Spleen (tissue), 11 donors: ENCODE results near the gene APCDD1L. TPM values are rescaled to one million over a fixed set of nuclear protein-coding genes. Genes with fewer than 3 reads are reported as not detected.

Experiments used
- DNase-seq: peaks from one replicate; pipeline ENCODE4 v3.0.0-alpha.2; 2020
- H3K27ac ChIP-seq, 8 donors: fragments of 200-600 bp; sonication (generic) in 7 of 8; 1 replicate in 4 of 8; 2 replicates in 4 of 8; pipeline versions ENCODE4 v1.5.0 to v1.8.0; 2016 to 2021; ENCODE audit warnings: inconsistent platforms in 4 of 8, mild to moderate bottlenecking in 4 of 8, moderate library complexity in 1 of 8
- H3K27me3 ChIP-seq, 7 donors: fragments of 200-600 bp; sonication (generic) in 6 of 7; replicated peaks in 1 of 7; 1 replicate in 4 of 7; 2 replicates in 3 of 7; pipeline versions ENCODE4 v1.5.0 to v1.8.0; 2016 to 2021; ENCODE audit warnings: inconsistent platforms in 3 of 7, mild to moderate bottlenecking in 1 of 7
- H3K36me3 ChIP-seq, 6 donors: fragments of 200-600 bp; sonication (generic) in 5 of 6; 1 replicate in 4 of 6; 2 replicates in 2 of 6; pipeline versions ENCODE4 v1.5.0 to v1.8.0; 2016 to 2021; ENCODE audit warnings: inconsistent platforms in 2 of 6
- H3K4me1 ChIP-seq, 6 donors: fragments of 200-600 bp; sonication (generic) in 5 of 6; 1 replicate in 3 of 6; 2 replicates in 3 of 6; pipeline versions ENCODE4 v1.5.0 to v1.8.0; 2016 to 2021; ENCODE audit warnings: inconsistent platforms in 3 of 6
- H3K4me3 ChIP-seq, 8 donors: fragments of 200-600 bp; sonication (generic) in 7 of 8; 1 replicate in 4 of 8; 2 replicates in 4 of 8; pipeline versions ENCODE4 v1.5.0 to v1.8.0; 2016 to 2021; ENCODE audit warnings: inconsistent platforms in 4 of 8, mild to moderate bottlenecking in 4 of 8, moderate library complexity in 2 of 8
- H3K9me3 ChIP-seq, 8 donors: fragments of 200-600 bp; sonication (generic) in 7 of 8; 1 replicate in 4 of 8; 2 replicates in 4 of 8; pipeline versions ENCODE4 v1.5.0 to v1.8.0; 2016 to 2021; ENCODE audit warnings: inconsistent platforms in 4 of 8
- CTCF ChIP-seq, 11 experiments: fragments of 200-600 bp in 7 of 11; fragments of 450-650 bp in 4 of 11; sonication (generic) in 4 of 11; IDR thresholded peaks in 8 of 11; conservative IDR thresholded peaks in 3 of 11; 1 replicate in 7 of 11; 2 replicates in 4 of 11; pipeline versions ENCODE4 v1.4.0 to v1.8.0; 2016 to 2021; ENCODE audit warnings: antibody characterized with exemption in 11 of 11, inconsistent platforms in 4 of 11, mild to moderate bottlenecking in 1 of 11
- POLR2A ChIP-seq, 3 donors: fragments of 450-650 bp; IDR thresholded peaks; one replicate each; pipeline ENCODE4 v1.5.1; 2017; ENCODE audit warnings: antibody characterized with exemption in 3 of 3, mild to moderate bottlenecking in 1 of 3
- POLR2AphosphoS5 ChIP-seq, 3 donors: sonication (generic); formaldehyde crosslinking; IDR thresholded peaks; one replicate each; pipeline ENCODE4 v1.5.1; 2017; ENCODE audit warnings: antibody characterized with exemption in 3 of 3
- WGBS, 5 donors: extraction: QIAGEN DNeasy Blood & Tissue Kit in 3 of 5; methylation state at CpG; one replicate each; pipeline versions ENCODE4 v1.1.5 to v1.1.7; 2013 to 2018; 5-methylcytosine and 5-hydroxymethylcytosine counted together
- intact Hi-C: fragments of 100-400 bp; cut with DNase I; formaldehyde crosslinking; loops from one replicate; pipeline ENCODE4 v1.15.0; 2023; ENCODE audit warnings: low total_unique reads
- polyA plus RNA-seq, 3 donors: library from polyadenylated mRNA; stranded (reverse); fragments of 200-250 nt; gene quantifications; one replicate each; pipeline ENCODE4 v1.2.1, GENCODE V29; 2013
- total RNA-seq, 7 donors: library from RNA; depleted of rRNA in 3 of 7; stranded (reverse); fragments of >200 nt in 3 of 7; fragmentation: NEBNext Ultra II Directional in 4 of 7; extraction: Animal tissue kit (Norgen Biotek cat#: 25700) in 4 of 7; gene quantifications; one replicate each; pipeline versions ENCODE4 v1.1.0 to v1.2.1, GENCODE V29; 2016 to 2021
- donor health status: healthy with polysubstance abuse.
- donor health status: DM: no; HTN: no; CAD: no; lungs with moderate emphysema.
- donor health status: DM: no; HTN: no; CAD: no.
- donor health status: Bipolar disorder and iron deficiency.
- donor health status: healthy.
- donor health status: DM: no; HTN: no; CAD: no.
- donor health status: DM: yes; HTN: yes; CAD: no.

APCDD1L gene
- total and polyA plus RNA-seq, 10 donors: 0.03 to 0.50 TPM; not detected in 8

GRCh38 chr20:58518387-58518786, 3.2 kb upstream of the APCDD1L start:
- DNase-seq: no peak
- H3K9me3 ChIP-seq: no peaks in the 10 kb centered on the region
- H3K4me3 ChIP-seq: no peak overlapping the region
- no peaks in the 10 kb centered on the region for H3K36me3 ChIP-seq
- WGBS, 5 donors: 53 to 58% (median 55%) methylated on average over 11 of the region's 11 CpGs
- intact Hi-C loops: no loop called here
- no peak overlapping the region for H3K27ac ChIP-seq
- TF ChIP-seq POLR2A (IDR thresholded peaks at IDR 0.05) (no peak), POLR2AphosphoS5 (IDR thresholded peaks at IDR 0.05) (no peak), CTCF (IDR thresholded peaks at IDR 0.05 in 8 of 11, conservative IDR thresholded peaks at IDR 0.05 in 3 of 11) (no peak)
- H3K27me3 ChIP-seq: peaks cover 0 to 37% (median 25%) of the 10 kb centered on the region in 7 donors
- H3K4me1 ChIP-seq: peaks cover 0 to 9% (median 0%) of the 10 kb centered on the region in 6 donors

- no peak for TF ChIP-seq POLR2AphosphoS5 (IDR thresholded peaks at IDR 0.05)
- TF ChIP-seq CTCF (IDR thresholded peaks at IDR 0.05 in 8 of 11, conservative IDR thresholded peaks at IDR 0.05 in 3 of 11): no peak
- H3K4me3 ChIP-seq: no peak overlapping the region
- H3K4me1 ChIP-seq: peaks cover 0 to 9% (median 0%) of the 10 kb centered on the region in 6 donors
- H3K27ac ChIP-seq: no peak overlapping the region
- no peaks in the 10 kb centered on the region for H3K9me3 ChIP-seq
- intact Hi-C loops: no loop called here
- H3K27me3 ChIP-seq: peaks cover 0 to 55% (median 27%) of the 10 kb centered on the region in 7 donors
- no peaks in the 10 kb centered on the region for H3K36me3 ChIP-seq
- no peak for DNase-seq
- 3 to 7% (median 7%) methylated on average over 14 to 74 of the region's 74 CpGs for WGBS, 5 donors
These were observed 622 bp downstream of the APCDD1L start for GRCh38 chr20:58514321-58515232.

- DNase-seq: no peak
- TF ChIP-seq POLR2AphosphoS5 (IDR thresholded peaks at IDR 0.05): no peak
- TF ChIP-seq POLR2A (IDR thresholded peaks at IDR 0.05): no peak
- TF ChIP-seq CTCF (IDR thresholded peaks at IDR 0.05 in 8 of 11, conservative IDR thresholded peaks at IDR 0.05 in 3 of 11): no peak
- no peaks in the 10 kb centered on the region for H3K9me3 ChIP-seq
- peaks cover 0 to 9% (median 0%) of the 10 kb centered on the region in 6 donors for H3K4me1 ChIP-seq
- H3K27ac ChIP-seq: no peak overlapping the region
- peaks cover 0 to 55% (median 27%) of the 10 kb centered on the region in 7 donors for H3K27me3 ChIP-seq
- no peak overlapping the region for H3K4me3 ChIP-seq
- 59 to 71% (median 61%) methylated on average over 13 to 19 of the region's 19 CpGs for WGBS, 5 donors
- H3K36me3 ChIP-seq: no peaks in the 10 kb centered on the region
- intact Hi-C loops: no loop called here
These were observed 1.5 kb downstream of the APCDD1L start for GRCh38 chr20:58513580-58514285.
